A673 (cell line): ENCODE measurements around the gene GRAP2.

Source experiments
- EZH2 ChIP-seq: fragments of 200-600 bp; sonication (generic); IDR thresholded peaks from 2 replicates; pipeline ENCODE4 v1.6.1; 2017; ENCODE audit warnings: borderline replicate concordance, low read depth, mild to moderate bottlenecking, mixed read lengths, antibody characterized with exemption, low read length; ENCODE audit not compliant: poor library complexity, severe bottlenecking
- TF ChIP-seq, protein P1 (sequence below): fragments of 300-800, 200-600 bp; sonication (generic); conservative IDR thresholded peaks from 2 replicates; pipeline ENCODE4 v1.5.1; 2017; ENCODE audit warnings: low read depth, mild to moderate bottlenecking, antibody characterized with exemption, low read length, moderate library complexity, mixed read lengths

- TF ChIP-seq, protein P1, sequence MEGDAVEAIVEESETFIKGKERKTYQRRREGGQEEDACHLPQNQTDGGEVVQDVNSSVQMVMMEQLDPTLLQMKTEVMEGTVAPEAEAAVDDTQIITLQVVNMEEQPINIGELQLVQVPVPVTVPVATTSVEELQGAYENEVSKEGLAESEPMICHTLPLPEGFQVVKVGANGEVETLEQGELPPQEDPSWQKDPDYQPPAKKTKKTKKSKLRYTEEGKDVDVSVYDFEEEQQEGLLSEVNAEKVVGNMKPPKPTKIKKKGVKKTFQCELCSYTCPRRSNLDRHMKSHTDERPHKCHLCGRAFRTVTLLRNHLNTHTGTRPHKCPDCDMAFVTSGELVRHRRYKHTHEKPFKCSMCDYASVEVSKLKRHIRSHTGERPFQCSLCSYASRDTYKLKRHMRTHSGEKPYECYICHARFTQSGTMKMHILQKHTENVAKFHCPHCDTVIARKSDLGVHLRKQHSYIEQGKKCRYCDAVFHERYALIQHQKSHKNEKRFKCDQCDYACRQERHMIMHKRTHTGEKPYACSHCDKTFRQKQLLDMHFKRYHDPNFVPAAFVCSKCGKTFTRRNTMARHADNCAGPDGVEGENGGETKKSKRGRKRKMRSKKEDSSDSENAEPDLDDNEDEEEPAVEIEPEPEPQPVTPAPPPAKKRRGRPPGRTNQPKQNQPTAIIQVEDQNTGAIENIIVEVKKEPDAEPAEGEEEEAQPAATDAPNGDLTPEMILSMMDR: no peak
- TF ChIP-seq EZH2: no peak
Measured at GRCh38 chr22:39896313-39896996, 4.4 kb upstream of the GRAP2 start.
